ENCODE measurements around the gene EPAS1. TPM values are rescaled to one million over a fixed set of nuclear protein-coding genes. Genes with fewer than 3 reads are reported as not detected.

Gene EPAS1
- total and polyA plus RNA-seq, 9 of the 15 experiments (the other 6 are each of a cell fraction or from before 2014, with no cell fraction given): 0.25 to 11.2 (median 4.1) TPM

GRCh38 chr2:46297546-46298271 is 502 bp downstream of the EPAS1 start:
- Histone ChIP-seq H3K9ac (ENCODE audit: insufficient read depth in 1 of 2, low read depth in 2 of 2, low read length in 2 of 2) (peak overlapping the region; percentile 56 to 91), H3K79me2 (ENCODE audit: control insufficient read depth, insufficient read depth, low read length) (no peaks in the 10 kb centered on the region; the same call in 2 of the 3 replicates), H3K4me2 (ENCODE audit: insufficient read depth, low read length) (peak overlapping the region; percentile 80), H4K20me1 (replicated peaks; ENCODE audit: control insufficient read depth, insufficient read depth, low read length) (peaks cover 8% of the 10 kb centered on the region), H3K27ac (ENCODE audit: extremely low read depth, low read depth, low read length) (peak overlapping the region; percentile 66; the same call in 2 of the 3 replicates), H3K9me1 (ENCODE audit: control insufficient read depth, insufficient read depth, low read length) (peaks cover 4% of the 10 kb centered on the region), H3K9me3 (replicated peaks; ENCODE audit: control insufficient read depth, insufficient read depth, low read depth, low read length) (no peaks in the 10 kb centered on the region), H3K36me3 (ENCODE audit: control insufficient read depth, insufficient read depth, low read length) (no peaks in the 10 kb centered on the region), H3K27me3 (ENCODE audit: control insufficient read depth in 2 of 2, insufficient read depth in 2 of 2, low read length in 2 of 2) (peaks cover 5 to 13% of the 10 kb centered on the region in 2 experiments; a peak in 3 of 5 replicates), H2AFZ (ENCODE audit: low read depth, low read length) (peak overlapping the region; percentile 89), H3K4me1 (replicated peaks in 1 of 2; ENCODE audit: control insufficient read depth in 2 of 2, insufficient read depth in 2 of 2, low read length in 2 of 2) (peaks cover 16 to 39% of the 10 kb centered on the region in 2 experiments), H3K4me3 (peak overlapping the region; percentile 56)
- WGBS (ENCODE audit: insufficient coverage, low coverage, missing lambda C conversion rate): under 1% methylated on average over 35 of the region's 65 CpGs
- FAIRE-seq (peak; percentile 11), ATAC-seq (peak; percentile 68), DNase-seq (ENCODE audit: extremely low read depth in 1 of 4, low spot score in 3 of 4) (peak; percentile 75 to 87 (median 83))
- in situ Hi-C loops (cut with MboI): loop anchor here (5.0 kb wide), 1 partner anchor 70 kb away; no protein-coding TSS in a partner anchor
- ChIA-PET POLR2A (interaction anchor here (0.5 to 1.5 kb wide), 10 partner anchors 11 to 318 kb away, joined by 3 to 16 read pairs (median 4); no protein-coding TSS in a partner anchor), CTCF (ENCODE audit: low intra/inter-chr PET ratio) (interaction anchor here (1.2 kb wide), 1 partner anchor 67 kb away, joined by 4 read pairs; no protein-coding TSS in a partner anchor)
- TSS peak; percentile 48 for BruUV-seq (replicated peaks)
- intact Hi-C loops (cut with micrococcal nuclease): loop anchor here (1.0 to 10.0 kb wide), 4 partner anchors 43 to 283 kb away; no protein-coding TSS in a partner anchor
- TF ChIP-seq TOE1 (IDR thresholded peaks at IDR 0.05; ENCODE audit: borderline replicate concordance): no peak
- TF ChIP-seq TOE1 (CRISPR knock-in tag; IDR thresholded peaks at IDR 0.05; ENCODE audit: borderline replicate concordance, low read depth): 0 out of 2 replicates have a peak, but pooled peaks have one; percentile 50
- peak; percentile 78 to 81 for TF ChIP-seq NRF1 (conservative IDR thresholded peaks at IDR 0.05 in 1 of 2, IDR thresholded peaks at IDR 0.05 in 1 of 2)
- no peak for TF ChIP-seq PCBP1 (IDR thresholded peaks at IDR 0.05; ENCODE audit: low read depth, low read length, poor library complexity, severe bottlenecking)
- peak; percentile 44; the same call in 1 of the 2 replicates for TF ChIP-seq RB1 (IDR thresholded peaks at IDR 0.05; ENCODE audit: low read depth)
- TF ChIP-seq SOX6 (IDR thresholded peaks at IDR 0.05): peak; percentile 46; the same call in 1 of the 2 replicates
- TF ChIP-seq CTBP1 (IDR thresholded peaks at IDR 0.05; ENCODE audit: borderline replicate concordance): peak; percentile 82; the same call in 1 of the 2 replicates
- 0 out of 2 replicates have a peak, but pooled peaks have one; percentile 35 for TF ChIP-seq FOSL1 (tag; conservative IDR thresholded peaks at IDR 0.05)
- TF ChIP-seq MTA1 (IDR thresholded peaks at IDR 0.05; ENCODE audit: borderline replicate concordance): peak; percentile 35; the same call in 1 of the 2 replicates
- no peak for TF ChIP-seq ZHX1 (conservative IDR thresholded peaks at IDR 0.05; ENCODE audit: low read length)
- TF ChIP-seq YBX1 (IDR thresholded peaks at IDR 0.05): no peak
- peak; percentile 30 for TF ChIP-seq PHF20 (IDR thresholded peaks at IDR 0.05; ENCODE audit: partially characterized antibody)
- TF ChIP-seq ZNF639 (CRISPR knock-in tag; conservative IDR thresholded peaks at IDR 0.05 in 1 of 2, IDR thresholded peaks at IDR 0.05 in 1 of 2): 0 out of 4 replicates have a peak, but pooled peaks of 1 of the 2 experiments have one; percentile 22
- peak; percentile 50; the same call in 1 of the 2 replicates for TF ChIP-seq ZNF511 (CRISPR knock-in tag; IDR thresholded peaks at IDR 0.05)
- TF ChIP-seq RFX1 (IDR thresholded peaks at IDR 0.05): no peak
- no peak for TF ChIP-seq FUS (optimal IDR thresholded peaks at IDR 0.05; ENCODE audit: low read depth, low read length)
- no peak for TF ChIP-seq TRIM24 (IDR thresholded peaks at IDR 0.05)
